ENCODE results near the gene UBASH3B. TPM values are rescaled to one million over a fixed set of nuclear protein-coding genes. Genes with fewer than 3 reads are reported as not detected.

The UBASH3B gene
- total RNA-seq, 1 experiment from 2014 or later: 10.3 TPM

DNA sequence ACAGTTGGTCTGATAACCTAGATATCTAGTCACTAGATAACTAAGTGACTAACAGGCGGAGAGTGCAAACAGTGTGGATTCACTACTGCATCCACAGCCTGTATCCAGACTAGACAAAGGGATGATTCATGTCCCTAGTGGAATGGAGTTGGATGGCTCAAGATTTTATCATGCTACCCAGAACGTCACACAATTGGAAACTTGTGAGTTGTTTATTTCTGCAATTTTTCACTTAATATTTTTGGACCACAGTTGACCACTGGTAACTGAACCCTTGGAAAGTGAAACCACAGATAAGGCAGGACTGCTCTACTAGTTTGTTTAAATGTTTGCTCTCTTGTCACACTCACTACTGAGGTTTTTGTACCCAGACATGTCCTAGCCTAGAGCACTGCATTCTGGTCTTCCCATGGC is 76.0 kb downstream of the UBASH3B start:
- Mint-ChIP-seq H3K27me3 (ENCODE audit: insufficient read depth, unreplicated experiment) (no peaks in the 10 kb centered on the region), H3K9me3 (ENCODE audit: unreplicated experiment) (no peaks in the 10 kb centered on the region), H3K36me3 (ENCODE audit: insufficient read depth, unreplicated experiment) (no peaks in the 10 kb centered on the region), H3K4me1 (ENCODE audit: insufficient read depth, unreplicated experiment) (no peaks in the 10 kb centered on the region), H3K4me3 (ENCODE audit: unreplicated experiment) (no peak overlapping the region), H3K27ac (ENCODE audit: low read depth, unreplicated experiment) (no peak overlapping the region)
- POLR2A ChIA-PET: no interaction called here
- DNase-seq (ENCODE audit: unreplicated experiment): no peak
- TF ChIP-seq, protein P1, sequence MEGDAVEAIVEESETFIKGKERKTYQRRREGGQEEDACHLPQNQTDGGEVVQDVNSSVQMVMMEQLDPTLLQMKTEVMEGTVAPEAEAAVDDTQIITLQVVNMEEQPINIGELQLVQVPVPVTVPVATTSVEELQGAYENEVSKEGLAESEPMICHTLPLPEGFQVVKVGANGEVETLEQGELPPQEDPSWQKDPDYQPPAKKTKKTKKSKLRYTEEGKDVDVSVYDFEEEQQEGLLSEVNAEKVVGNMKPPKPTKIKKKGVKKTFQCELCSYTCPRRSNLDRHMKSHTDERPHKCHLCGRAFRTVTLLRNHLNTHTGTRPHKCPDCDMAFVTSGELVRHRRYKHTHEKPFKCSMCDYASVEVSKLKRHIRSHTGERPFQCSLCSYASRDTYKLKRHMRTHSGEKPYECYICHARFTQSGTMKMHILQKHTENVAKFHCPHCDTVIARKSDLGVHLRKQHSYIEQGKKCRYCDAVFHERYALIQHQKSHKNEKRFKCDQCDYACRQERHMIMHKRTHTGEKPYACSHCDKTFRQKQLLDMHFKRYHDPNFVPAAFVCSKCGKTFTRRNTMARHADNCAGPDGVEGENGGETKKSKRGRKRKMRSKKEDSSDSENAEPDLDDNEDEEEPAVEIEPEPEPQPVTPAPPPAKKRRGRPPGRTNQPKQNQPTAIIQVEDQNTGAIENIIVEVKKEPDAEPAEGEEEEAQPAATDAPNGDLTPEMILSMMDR (IDR thresholded peaks at IDR 0.05; ENCODE audit: unreplicated experiment): no peak
- BruUV-seq (replicated peaks): no TSS peak
- CTCF ChIA-PET: interaction anchor here (0.5 kb wide), 1 partner anchor 141 kb away, joined by 3 read pairs; no protein-coding TSS in a partner anchor
- intact Hi-C loops (cut with micrococcal nuclease): no loop called here

DNA sequence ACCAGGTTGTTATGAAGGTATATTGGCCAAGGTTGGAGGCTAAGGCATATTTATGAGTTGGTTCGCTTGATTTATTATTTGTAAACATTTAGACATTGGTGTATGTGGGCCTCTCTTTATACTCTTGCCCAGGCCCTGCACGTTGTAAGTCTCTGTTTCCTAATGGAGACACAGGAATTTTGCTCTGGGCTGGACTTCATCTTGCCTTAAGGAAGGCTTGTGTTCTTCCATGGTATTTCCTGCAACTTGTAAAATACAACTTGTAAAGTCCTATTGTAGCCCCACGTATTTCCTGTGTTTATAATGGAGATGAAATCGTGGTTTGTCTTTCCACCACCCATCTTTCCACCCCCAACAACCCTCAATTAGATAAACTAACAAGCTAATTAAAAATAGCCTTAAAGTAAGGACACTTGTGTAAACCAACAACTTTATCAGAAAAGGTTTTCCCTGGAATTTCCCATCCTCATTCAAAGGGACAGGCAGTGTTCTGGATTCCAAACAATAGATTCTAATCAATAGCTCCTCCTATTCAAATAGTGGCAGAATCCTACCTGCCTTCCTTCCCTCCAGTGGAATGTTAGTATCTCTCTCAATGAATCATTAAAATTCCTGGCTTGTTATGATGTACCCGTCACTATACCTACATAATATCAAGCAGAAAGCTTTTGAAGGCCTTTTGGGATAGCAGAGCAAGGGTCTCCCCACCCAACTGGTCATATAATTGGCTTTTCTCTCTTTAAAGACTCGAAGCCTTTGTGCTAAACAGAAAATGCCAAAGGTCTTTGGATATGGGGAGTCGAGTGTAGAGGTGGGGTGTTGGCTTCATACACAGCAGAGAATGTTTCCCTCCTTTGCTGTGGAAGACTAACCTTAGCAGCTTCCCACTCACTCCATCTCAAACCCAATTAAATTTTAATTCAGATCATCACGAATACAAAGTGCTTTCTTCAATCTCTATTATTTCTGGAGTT is 77.1 kb downstream of the UBASH3B start:
- BruUV-seq (replicated peaks): no TSS peak
- TF ChIP-seq, protein P1 (IDR thresholded peaks at IDR 0.05; ENCODE audit: unreplicated experiment): no peak
- ChIA-PET POLR2A (no interaction called here), CTCF (interaction anchor here (1.0 kb wide), 1 partner anchor 13 kb away, joined by 4 read pairs; no protein-coding TSS in a partner anchor)
- Mint-ChIP-seq H3K4me3 (ENCODE audit: unreplicated experiment) (no peak overlapping the region), H3K36me3 (ENCODE audit: insufficient read depth, unreplicated experiment) (no peaks in the 10 kb centered on the region), H3K4me1 (ENCODE audit: insufficient read depth, unreplicated experiment) (no peaks in the 10 kb centered on the region), H3K9me3 (ENCODE audit: unreplicated experiment) (no peaks in the 10 kb centered on the region), H3K27me3 (ENCODE audit: insufficient read depth, unreplicated experiment) (no peaks in the 10 kb centered on the region), H3K27ac (ENCODE audit: low read depth, unreplicated experiment) (no peak overlapping the region)
- intact Hi-C loops (cut with micrococcal nuclease): no loop called here
- DNase-seq (ENCODE audit: unreplicated experiment): no peak

DNA sequence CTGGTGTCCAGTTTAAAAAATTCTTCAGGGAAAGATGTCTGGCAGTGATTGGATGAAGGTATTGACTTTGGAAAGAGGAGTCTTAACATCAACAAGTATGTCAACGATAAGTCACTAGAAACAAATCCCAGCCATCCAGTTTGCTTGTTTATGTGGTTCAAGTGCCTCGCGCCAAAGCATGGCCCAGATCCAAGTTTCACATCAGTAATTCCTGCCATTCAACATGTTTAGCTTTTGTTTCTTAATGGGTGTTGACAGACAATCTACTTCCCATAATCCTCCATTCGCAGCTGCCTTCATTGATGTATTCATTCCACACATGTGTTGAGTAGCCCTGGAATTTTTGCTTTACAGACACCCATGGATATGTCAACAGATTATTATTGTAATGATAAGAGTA is 77.8 kb downstream of the UBASH3B start:
- ChIA-PET CTCF (interaction anchor here (0.7 to 1.0 kb wide), 2 partner anchors 12 to 78 kb away, joined by 3 to 4 read pairs; no protein-coding TSS in a partner anchor), POLR2A (no interaction called here)
- Mint-ChIP-seq H3K27ac (ENCODE audit: low read depth, unreplicated experiment) (no peak overlapping the region), H3K27me3 (ENCODE audit: insufficient read depth, unreplicated experiment) (no peaks in the 10 kb centered on the region), H3K36me3 (ENCODE audit: insufficient read depth, unreplicated experiment) (no peaks in the 10 kb centered on the region), H3K4me1 (ENCODE audit: insufficient read depth, unreplicated experiment) (no peaks in the 10 kb centered on the region), H3K9me3 (ENCODE audit: unreplicated experiment) (no peaks in the 10 kb centered on the region), H3K4me3 (ENCODE audit: unreplicated experiment) (no peak overlapping the region)
- TF ChIP-seq, protein P1 (IDR thresholded peaks at IDR 0.05; ENCODE audit: unreplicated experiment): no peak
- intact Hi-C loops (cut with micrococcal nuclease): no loop called here
- peak; percentile 57 for DNase-seq (ENCODE audit: unreplicated experiment)
- BruUV-seq (replicated peaks): no TSS peak

DNA sequence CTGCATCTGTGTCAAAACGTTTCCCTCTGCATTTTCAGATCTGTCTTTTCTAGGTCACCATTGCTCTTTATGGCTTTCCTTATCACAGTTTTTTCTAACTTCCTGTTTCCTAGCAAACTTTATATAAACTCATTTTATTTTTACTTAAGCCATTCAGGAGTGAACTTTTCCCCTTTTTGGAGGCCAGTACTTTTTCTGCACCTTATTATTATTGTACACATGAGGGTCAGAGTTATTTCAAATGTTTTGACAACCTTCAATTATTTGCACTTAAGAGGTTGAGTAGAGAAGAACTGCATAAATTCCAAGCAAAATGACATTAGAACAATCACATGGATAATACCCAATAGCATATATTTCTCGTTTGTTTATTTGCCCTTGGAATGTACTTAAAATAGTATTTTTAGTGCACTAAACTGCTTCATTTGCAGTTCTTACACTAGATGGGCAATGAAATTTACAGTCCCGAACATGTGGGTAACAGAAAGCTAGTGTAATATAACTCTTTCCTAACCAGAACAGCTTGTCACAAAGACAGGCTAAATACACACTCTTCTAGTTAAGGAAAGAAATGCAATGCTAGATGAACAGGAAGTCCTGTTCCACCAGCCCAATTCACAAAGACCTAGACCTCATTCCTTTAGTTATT is 79.5 kb downstream of the UBASH3B start:
- CTCF ChIA-PET: interaction anchor here (0.8 to 1.1 kb wide), 2 partner anchors 14 to 1446 kb away, joined by 3 to 4 read pairs; no protein-coding TSS in a partner anchor
- no peaks in the 10 kb centered on the region for H3K27me3 Mint-ChIP-seq (ENCODE audit: insufficient read depth, unreplicated experiment)
- no TSS peak for BruUV-seq (replicated peaks)

More for the DNA sequence above, 79.5 kb downstream of the UBASH3B start:
- no peak overlapping the region for H3K27ac Mint-ChIP-seq (ENCODE audit: low read depth, unreplicated experiment)
- intact Hi-C loops (cut with micrococcal nuclease): no loop called here
- no peak for DNase-seq (ENCODE audit: unreplicated experiment)
- no peak overlapping the region for H3K4me3 Mint-ChIP-seq (ENCODE audit: unreplicated experiment)
- no peaks in the 10 kb centered on the region for H3K36me3 Mint-ChIP-seq (ENCODE audit: insufficient read depth, unreplicated experiment)
- POLR2A ChIA-PET: no interaction called here
- no peaks in the 10 kb centered on the region for H3K4me1 Mint-ChIP-seq (ENCODE audit: insufficient read depth, unreplicated experiment)
- TF ChIP-seq, protein P1 (IDR thresholded peaks at IDR 0.05; ENCODE audit: unreplicated experiment): no peak
- H3K9me3 Mint-ChIP-seq (ENCODE audit: unreplicated experiment): no peaks in the 10 kb centered on the region
